NK-92 (cell line): Measurements from ENCODE around the gene ERCC5.

Source experiments
- DNase-seq: peaks from one replicate; lab custom pipeline; 2025; ENCODE audit not compliant: unreplicated experiment; lab: John Stamatoyannopoulos, UW

The ERCC5 gene

DNA sequence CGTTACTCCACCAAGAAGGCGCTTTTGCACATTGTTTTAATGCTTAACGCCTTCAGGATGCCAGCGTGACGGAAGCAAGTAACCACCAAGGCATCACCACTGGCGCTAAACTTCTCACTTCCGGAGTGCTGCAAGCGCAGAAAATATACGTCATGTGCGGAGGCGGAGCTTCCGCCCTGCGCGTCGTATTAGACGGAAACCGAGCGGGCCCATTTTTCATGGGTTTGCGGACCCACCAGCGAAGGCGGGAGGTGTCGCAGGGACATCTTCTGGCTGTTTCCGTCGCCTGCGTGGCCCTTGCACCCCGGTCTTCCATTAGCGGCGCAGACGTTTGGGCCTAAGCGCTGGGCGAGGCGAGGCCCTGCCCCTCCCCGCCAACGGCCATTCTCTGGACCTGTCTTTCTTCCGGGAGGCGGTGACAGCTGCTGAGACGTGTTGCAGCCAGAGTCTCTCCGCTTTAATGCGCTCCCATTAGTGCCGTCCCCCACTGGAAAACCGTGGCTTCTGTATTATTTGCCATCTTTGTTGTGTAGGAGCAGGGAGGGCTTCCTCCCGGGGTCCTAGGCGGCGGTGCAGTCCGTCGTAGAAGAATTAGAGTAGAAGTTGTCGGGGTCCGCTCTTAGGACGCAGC is at the start of gene ERCC5:
Gene ERCC5 (plus strand): TSS at position 403 of the 631 bp plus-strand sequence. CDS start 235 bp downstream, outside the sequence.
- peak; percentile 78 for DNase-seq

DNA sequence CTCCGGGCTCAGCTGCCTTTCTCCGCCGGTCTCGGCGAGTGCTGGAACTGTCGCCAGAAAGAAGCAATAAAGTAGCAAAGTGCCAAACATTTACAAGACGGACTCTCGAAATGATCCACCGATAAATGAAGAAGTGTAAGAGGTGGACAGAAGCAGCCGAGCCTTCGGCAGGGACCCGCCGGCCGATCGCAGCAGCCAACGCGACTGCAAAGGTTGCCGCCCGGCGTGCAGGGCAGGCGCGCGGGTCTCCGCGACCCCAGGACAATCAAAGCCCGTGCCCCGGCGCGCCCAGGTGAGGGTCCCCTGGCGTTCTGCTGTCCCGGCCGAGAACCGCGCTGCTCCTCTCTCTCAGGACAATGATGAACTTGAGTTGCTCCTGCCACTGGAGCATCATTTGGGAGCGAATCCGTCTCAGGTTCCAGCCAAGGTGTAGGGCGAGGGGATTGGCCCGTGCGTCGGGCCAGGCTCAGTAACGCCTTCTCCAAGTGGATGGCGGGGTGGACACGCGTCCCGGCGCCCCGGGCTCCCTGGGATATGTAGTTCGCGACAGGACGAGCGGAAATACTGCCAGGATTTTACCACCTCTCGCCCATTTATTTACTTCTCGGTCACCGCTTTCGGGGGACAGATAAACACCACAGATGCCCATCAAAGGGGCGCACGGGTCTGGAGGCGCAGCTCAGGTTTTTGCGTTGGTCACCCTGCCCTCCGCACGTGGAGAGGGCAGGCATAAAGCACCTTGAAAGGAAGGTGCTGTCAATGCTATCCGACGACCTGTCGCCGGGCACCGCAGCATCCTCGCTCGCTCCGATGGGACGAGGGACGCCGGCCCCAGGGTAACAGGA is 47.0 kb upstream of the ERCC5 start, which contains the start of the genes BIVM and POGLUT2:
Gene BIVM (plus strand): TSS at position 539 of the 845 bp plus-strand sequence. CDS start 8,149 bp downstream, outside the sequence.
Gene POGLUT2 (minus strand): TSS at position 396 of the 845 bp plus-strand sequence. CDS start 306 bp downstream, at position 90.
- no peak for DNase-seq

DNA sequence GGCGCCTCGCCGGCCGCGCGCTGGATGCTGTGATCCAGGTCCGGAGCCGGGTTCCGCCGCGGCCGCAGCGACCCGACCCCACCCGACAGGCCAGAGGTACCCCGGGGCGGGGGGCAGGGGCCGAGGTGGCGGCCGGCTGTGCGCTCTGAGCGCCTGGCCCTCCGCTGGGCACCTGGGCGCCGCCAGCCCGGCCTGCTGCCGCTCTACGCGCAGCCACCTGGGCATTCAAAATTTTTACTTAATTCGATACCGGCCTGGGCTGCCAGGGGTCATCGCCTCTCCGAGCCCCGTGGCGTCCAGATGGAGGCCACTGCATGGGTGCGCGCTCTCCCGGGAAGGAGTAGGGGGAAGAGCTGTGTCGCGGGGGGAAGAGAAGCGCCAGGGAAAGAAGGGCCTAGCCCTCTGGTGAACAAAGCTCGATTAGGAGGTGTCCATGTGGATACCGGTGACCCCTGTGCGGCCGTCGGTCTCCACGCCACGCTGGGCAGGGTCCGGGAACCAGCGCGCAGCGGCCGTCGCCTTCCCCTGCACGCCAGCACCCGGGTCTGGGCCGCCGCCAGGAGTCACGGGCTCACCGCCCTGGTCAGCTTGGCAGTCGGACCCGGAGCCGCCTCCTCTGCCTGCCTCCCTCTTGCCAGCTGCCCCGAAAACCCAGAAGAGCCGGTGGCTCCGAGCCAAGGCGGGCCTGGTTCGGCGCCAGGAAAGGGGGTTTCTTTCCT is 46.2 kb upstream of the ERCC5 start:
- no peak for DNase-seq

DNA sequence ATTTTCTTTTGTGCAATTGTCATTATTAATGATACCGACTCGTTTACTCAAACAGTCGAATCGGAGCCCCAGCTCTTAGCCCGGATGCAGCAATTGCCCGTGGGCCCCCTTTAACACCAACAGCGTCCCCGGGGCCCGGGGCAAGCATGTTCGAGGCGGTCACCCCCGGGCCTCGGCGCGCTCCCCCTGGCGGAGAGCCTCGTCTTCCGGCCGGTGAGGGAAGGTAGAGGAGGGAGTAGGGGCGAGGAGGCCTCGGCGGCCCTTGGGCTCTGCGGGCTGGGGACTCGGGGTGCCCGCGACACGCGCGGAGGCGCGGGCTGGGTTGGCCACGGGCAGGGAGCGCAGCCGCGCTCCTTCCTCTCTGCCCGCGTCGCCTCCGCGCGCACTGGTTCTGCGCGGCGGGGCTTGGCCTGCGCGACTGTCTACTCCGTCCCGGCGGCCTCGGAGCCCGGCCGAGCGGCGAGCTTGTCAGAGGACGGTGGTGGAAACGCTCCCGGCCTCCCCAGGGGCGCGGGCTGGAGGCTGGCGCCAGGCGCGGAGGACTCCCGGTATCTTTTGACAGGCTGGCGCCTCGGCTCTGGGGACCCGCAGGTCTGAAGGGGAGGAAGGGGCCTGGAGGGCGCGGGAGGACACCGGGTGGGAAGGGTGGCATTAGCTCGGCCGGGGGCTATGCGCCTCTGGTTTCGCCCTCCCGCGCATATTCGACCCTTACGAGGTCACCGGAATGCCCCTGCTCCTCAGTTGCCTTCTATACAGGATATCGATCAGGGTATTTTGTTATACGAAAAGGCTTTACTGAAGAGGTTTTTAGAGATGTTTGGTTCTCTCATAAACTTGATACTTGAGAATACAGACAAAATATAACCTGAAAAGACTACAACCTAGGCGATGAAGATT is 45.4 kb upstream of the ERCC5 start:
- no peak for DNase-seq

DNA sequence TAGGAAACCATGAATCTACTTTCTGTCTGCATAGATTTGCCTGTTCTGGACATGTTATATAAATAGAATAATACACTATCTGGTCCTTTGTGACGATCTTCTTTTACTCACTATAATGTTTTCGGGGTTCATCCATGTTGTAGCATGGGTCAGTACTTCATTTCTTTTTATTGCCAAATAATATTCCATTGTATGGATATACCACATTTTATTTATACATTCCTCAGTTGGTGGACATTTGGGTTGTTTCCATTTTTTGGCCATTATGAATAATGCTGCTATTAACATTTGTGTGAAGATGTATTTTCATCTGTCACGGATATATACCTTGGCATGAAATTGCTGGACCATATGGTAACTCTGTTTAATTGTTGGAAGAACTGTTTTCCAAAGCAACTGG is 40.2 kb upstream of the ERCC5 start:
- DNase-seq: no peak

DNA sequence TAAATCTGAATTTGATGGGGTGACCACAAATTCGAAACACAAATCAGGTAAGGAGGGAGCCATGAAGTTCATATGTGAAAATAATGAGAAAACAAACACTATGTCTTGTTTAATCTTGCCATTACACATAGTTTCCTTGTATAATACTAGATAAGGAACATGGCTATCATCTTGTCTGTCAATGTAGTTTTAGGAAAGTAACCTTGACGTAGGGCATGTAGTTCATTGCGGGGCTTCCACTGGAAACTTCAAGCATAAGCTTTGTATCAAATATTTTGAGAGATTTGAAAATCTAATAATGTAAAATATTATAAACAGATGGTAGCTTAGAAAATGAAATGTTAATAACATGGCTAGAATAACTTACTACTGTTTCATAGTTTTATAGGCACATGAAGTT is 38.1 kb upstream of the ERCC5 start:
- no peak for DNase-seq

DNA sequence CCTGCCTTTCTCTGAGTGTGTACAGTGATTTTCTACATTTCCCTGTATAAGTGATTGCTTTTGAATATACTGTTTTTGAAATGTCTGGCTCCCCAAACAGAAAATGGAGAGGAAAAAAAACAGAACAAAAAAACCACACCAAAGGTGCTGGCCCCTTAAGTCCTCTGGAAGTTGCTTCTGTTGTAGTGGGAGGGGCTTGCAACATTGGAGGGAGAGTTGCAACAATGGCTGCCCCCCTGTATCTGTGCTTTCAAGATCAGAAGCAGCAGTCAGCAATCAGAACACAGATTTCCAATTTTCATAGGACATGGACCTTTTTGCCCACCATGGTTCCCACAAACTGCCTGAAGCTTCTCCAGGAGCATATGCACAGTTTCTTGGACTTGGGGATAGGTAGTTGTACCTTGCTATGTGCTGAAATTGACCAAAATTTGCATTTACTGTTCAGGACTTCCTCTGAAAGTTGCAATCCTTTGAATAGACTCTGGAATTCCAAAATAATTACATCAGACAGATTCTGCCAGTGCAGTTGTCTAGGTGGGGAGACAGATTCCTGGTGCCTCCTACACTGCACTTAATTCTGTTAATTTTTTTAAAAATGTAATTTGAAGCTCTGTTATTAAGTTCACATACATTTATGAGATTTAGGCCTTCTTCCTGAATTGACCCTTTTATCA is 33.1 kb upstream of the ERCC5 start:
- DNase-seq: no peak

DNA sequence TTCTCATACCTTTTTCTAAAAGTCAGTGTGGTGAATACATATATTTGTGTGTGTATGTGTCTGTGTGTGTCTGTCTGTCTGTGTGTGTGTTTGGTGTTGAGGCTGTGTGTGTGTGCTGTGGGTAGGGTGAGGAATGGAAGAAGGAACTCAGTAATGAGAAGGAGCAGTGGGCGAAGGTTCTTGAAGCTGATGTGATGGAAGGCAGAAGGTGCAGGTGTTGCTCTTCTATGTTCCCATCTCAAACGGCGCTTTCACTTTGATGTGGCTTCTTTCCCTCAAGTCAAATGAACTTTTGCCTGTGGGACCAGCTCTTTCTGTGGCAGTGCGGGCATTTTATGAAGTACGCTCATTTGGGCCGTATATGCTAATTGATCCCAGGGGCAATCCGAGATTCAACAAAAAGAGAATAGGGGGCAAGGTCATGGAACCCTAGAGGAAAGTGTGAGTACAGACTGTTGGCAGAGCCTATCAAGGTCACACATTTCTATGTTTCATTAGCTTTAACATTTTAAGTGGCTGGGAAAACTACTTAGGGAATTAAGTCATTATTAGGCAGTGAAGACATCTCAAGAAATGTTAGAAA is 31.7 kb upstream of the ERCC5 start:
- DNase-seq: no peak

DNA sequence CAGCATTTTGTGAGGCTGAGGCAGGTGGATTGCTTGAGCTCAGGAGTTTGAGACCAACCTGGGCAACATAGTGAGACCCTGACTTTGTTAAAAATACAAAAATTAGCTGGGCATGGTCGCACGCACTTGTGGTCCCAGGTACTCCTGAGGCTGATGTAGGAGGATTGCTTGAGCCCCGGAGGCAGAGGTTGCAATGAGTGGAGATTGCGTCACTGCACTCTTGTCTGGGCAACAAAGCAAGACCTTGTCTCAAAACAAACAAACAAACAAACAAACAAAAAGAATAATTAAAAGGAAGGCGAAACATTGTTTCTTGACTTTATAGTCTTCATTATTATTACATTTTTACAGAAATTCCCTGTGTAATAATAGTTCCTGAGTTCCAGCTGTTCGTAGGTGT is 31.0 kb upstream of the ERCC5 start:
- DNase-seq: no peak

DNA sequence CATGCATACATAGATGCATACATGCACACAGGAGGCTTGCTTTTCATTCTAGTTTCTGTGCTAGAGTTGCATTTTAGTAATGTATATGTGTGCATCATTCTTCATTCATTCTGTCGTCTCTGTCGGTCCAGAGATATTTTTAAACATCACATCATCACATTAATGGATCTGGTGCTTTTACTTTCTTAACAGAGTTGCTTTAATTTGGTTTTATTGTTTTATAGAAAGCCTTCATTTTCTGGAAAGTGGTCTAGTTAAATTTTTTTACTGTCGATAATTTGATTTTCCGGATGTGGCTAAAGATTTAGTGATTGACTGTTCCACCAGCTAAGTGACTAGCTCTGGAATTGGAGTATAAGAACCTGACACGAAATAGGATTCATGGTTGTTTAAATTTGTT is 30.0 kb upstream of the ERCC5 start:
- no peak for DNase-seq

DNA sequence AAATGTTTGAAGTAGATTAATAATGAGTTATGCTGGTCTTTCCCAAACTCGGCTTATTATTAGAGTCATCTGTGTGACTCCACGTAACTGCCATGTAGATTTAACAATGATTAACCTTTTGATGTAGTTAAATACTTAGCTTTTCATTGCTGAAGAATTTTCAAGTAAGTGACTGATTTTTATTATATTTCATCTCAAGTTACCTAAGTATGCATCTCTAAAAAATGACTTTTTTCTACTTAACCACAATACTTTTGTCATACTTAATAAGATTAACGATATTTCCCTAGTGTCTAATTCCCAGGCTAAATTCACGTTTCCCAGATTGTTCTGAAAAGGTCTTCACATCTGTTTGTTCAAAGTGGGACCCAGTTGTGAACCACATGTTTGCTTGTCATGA is 29.1 kb upstream of the ERCC5 start:
- no peak for DNase-seq

DNA sequence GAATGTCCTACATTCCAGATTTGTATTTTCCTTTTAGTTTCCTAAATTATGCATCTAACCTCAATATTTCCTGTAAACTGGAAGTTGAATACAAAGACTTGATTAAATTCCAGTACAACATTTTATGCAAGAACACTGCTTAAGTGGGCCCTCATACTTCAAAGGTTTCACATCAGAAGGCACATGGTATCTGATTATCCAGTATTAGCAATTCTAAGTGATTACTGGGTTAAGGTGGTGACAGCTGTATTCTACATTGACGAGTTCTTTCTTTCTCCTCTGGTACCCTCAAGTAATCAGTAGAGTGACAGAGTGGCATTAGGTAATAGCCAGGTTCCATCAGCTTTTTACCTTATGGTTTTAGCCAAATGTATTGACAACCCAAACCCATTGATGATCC is 28.6 kb upstream of the ERCC5 start:
- DNase-seq: no peak

DNA sequence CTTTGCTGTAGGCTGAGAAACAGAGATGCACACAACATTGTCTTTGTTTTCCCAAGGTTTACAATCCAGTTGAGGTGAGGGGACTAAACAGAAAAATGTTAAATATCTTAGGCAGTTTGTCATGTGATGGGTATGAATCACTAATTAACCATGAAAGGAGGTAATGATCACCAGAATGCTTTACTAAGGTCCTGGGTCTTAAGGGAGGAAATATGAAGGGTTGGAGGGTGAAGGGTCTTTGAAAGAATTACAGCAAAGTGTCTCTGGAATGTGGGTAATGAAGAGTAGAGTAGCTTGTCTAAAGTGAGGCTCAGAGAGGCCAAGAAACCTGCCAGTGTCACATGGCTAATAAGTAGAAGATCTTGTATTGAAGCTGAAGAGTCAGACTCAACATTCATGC is 27.9 kb upstream of the ERCC5 start:
- no peak for DNase-seq

DNA sequence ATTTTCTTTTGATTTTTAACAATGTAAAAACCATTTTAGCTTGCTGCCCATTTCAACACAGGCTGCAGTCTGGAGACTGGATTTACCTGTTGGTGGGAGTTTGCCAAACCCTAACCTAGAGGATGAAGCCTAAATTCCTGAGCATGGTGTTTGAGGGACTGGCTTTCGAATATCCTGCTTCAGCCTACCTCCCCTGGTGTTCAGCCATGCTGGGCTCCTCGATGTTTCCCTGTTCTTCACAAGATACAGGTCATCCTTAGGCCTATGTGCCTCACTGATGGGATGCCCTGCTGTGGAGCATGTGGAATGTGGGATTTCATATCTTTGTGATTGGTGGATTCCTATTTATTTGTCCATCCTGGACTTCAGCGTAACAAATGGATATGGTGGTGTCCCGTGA is 20.4 kb upstream of the ERCC5 start:
- no peak for DNase-seq

DNA sequence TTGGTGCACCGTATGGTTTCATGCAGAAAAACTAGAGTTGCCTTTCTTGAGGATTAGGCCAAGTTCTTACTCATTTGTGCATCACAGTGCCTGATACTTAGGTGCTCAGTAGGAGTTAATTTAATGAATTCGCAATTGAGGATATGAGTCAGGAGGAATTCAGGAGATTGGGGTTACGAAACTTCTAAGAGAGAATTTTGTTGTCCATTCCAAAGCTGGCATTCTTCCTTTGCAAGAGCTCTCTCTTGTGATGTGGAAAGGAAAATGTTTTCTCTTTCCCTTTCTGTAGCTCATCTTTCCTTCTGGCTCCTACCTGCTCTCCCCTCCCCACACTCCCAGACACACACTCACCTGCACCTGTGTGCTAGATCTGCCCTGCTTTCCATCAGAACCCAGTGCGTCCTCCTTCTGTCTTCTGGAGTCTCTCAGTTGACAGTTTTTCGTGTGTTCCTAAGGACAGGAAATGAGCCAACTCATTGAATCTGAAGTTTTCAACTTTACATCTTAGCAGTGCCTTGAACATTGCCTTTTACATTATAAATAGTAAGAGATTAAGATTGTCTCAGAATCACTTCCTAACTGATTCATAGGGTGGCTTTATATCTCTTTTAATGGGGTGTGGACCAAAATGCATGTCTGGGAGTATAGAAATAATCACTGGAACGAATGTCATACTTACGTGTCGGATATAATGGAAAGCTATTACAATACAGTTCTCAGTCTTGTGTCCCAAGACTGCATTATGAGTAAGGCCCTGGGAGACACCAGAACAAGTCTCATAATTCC is 19.7 kb upstream of the ERCC5 start:
- DNase-seq: no peak

DNA sequence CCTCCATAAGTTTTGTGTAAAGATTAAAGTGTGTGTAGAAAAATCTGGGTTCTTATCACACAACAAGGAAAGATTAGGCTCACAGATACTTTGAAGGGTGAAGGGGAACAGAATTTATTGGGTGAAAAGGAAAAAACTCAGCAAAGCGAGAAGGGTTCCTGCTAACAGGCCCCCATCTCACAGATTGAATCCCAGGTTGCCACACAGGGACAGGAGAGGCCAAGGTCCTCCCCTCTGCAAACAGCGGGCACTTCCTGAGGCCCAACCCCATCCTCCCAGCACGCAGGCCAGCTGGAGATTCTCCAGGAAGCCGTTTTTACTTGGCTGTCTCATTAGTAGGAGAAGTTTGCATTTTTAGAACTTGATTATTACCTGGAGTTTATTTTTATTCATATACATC is 15.2 kb upstream of the ERCC5 start:
- no peak for DNase-seq

DNA sequence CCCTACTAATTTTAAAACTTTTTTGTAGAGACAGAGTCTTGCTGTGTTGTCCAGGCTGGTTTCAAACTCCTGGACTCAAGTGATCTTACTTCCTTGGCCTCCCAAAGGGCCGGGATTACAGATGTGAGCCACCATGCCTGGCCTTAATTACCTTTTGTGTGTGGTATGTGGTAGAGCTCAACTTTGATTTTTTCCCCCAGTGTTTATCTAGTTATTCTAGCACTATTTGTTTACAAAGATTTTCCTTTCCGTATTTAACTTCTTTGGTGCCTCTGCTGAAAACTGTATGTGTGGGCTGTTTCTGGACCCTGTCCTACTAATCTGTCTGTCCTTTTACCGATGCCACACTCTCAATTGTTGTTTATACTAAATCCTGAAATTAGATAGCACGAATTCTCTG is 9.4 kb upstream of the ERCC5 start:
- DNase-seq: no peak

DNA sequence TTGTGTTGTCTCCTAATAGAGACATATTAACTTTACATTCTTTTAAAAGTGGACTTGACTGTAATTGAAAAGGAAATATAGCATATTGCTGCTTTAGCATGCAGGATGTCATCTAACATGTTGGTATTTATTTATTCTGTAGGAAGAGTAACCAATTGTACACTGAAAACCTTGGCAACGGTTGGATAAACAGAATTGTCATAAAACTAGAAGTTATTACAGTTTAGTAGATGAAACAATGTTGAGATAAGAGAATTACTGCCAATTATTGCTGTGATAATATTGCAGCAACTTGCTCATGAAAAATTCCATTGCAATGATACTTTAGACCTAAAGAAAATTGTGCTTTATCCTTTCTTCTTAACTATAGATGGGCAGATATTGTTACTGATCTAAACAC is 7.6 kb upstream of the ERCC5 start:
- no peak for DNase-seq

DNA sequence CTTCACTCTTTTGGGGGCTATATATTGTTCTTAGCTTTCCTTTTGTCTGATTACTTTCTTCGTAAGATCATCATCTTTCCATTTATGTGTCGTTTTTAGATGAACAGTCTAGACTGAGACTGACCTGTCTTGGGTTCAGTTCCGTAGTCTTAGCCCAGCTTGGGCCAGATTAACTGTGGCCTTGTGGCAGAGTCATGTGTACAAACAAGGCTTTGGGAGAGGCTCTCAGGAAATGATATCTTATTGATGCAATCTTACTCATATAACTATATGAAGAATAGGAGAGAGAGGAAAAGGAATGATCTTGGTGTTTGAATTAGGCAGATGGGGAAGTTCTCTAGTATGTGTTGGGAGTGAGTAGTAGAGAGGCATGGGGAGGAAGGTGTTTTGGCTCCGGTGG is 6.8 kb upstream of the ERCC5 start:
- no peak for DNase-seq
